Measurements from ENCODE around the gene ZBTB20.
"Not testable (repeated sequence)": the region's sequence is repeated elsewhere in the genome, so short reads cannot be mapped to it uniquely, and the experiment has no call there.

Gene ZBTB20

DNA sequence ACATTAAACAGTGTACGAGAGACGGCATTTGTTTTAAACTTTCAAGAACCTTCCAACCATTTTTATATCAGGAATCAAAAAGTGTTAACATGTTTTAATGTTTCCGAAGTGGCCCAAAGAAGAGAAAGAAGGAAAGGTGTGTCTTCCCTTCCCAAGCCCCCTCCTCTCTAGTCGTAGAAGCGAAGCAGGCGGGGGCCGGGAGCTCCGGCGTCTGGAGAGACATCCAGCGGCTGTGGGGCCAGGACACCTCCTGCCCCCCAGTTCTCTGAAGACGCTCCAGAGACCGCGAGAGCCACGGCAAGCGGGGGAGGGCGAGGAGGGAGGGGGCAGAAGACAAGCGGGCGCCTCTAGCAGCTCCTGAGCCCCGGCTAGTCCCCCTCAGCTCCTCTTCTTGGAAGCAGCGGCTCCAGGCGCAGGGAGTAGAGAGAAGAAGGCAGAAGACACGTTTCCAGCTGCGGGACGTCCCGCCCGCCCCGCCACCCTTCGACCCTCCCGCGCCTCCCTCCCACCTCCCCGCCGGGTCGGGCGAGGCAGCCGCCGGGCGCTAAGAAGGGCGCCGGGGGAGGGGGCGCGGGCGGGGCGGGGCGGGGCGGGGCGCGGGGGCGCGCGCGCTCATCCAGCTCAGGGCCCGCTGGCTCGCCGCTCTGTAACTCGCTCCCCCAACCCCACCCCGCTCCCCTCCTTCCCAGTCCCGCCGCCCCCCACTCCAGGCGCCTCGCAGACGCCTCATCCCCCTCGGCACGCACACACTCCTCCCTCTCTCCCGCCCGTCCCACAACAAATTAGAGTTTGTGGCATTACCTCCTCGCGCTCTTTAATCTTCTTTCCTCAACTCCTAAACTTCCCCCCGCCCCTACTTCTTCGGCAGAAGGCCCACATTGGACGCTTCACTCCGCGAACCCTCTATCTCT lies at the start of gene ZBTB20:
Gene ZBTB20, minus strand, starts transcription at position 871 of the 911 bp plus-strand sequence.
- DNase-seq (ENCODE audit: low spot score), result peak; percentile 63
- Mint-ChIP-seq H3K27me3 (ENCODE audit: low read depth) (no peaks in the 10 kb centered on the region), H3K4me3 (peak within 1 kb of the TSS; percentile 96), H3K27ac (peak within 1 kb of the TSS; percentile 99), H3K9me3 (no peaks in the 10 kb centered on the region), H3K36me3 (ENCODE audit: low read depth) (peaks cover 4% of the 10 kb centered on the region), H3K4me1 (ENCODE audit: low read depth) (peaks cover 23% of the 10 kb centered on the region)

DNA sequence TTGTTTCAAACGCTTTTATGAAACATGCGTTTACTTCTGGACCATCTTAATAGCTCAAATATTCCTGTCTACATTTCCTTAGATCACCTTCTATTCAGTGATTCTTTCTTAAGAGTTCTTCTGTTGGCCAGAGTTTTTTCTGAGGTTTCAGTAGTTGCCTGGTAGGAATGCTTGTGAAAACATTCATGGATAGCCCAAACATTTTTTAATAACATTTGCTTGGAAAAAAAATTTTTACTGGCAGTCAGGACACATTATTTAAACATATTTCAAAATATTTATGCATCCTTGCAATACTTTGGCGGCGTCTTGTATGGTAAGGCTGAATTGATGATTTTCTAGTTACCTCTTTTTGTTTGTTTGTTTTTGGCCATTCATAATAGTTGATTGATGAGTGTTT lies 47.4 kb upstream of the ZBTB20 start:
- no peak overlapping the region for H3K27ac Mint-ChIP-seq
- H3K9me3 Mint-ChIP-seq, result peaks cover 5% of the 10 kb centered on the region
- no peak overlapping the region for H3K4me3 Mint-ChIP-seq
- H3K36me3 Mint-ChIP-seq (ENCODE audit: low read depth), result no peaks in the 10 kb centered on the region
- no peaks in the 10 kb centered on the region for H3K27me3 Mint-ChIP-seq (ENCODE audit: low read depth)
- no peak for DNase-seq (ENCODE audit: low spot score)
- H3K4me1 Mint-ChIP-seq (ENCODE audit: low read depth), result no peaks in the 10 kb centered on the region

DNA sequence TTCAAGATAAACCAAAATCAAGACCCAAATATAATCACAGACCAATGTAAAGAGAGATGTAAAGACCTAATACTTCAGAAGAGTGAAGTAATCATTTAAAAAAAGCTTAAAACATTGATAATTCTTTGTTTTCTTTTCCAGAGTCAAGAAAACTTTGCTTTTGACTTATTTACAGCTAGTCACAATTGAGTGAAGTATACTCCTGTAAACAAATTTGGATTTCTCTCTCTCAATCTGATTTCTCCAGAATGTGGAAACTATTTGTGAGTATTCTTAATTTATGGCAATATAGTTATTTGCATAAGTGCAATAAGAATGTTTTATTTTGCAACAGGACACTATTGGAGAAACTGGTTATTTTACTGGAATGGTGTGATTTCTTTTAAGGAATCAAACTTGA lies 43.7 kb upstream of the ZBTB20 start:
- Mint-ChIP-seq H3K4me3 (no peak overlapping the region), H3K27ac (no peak overlapping the region), H3K4me1 (ENCODE audit: low read depth) (no peaks in the 10 kb centered on the region), H3K36me3 (ENCODE audit: low read depth) (no peaks in the 10 kb centered on the region), H3K27me3 (ENCODE audit: low read depth) (no peaks in the 10 kb centered on the region), H3K9me3 (peaks cover 7% of the 10 kb centered on the region)
- no peak for DNase-seq (ENCODE audit: low spot score)

DNA sequence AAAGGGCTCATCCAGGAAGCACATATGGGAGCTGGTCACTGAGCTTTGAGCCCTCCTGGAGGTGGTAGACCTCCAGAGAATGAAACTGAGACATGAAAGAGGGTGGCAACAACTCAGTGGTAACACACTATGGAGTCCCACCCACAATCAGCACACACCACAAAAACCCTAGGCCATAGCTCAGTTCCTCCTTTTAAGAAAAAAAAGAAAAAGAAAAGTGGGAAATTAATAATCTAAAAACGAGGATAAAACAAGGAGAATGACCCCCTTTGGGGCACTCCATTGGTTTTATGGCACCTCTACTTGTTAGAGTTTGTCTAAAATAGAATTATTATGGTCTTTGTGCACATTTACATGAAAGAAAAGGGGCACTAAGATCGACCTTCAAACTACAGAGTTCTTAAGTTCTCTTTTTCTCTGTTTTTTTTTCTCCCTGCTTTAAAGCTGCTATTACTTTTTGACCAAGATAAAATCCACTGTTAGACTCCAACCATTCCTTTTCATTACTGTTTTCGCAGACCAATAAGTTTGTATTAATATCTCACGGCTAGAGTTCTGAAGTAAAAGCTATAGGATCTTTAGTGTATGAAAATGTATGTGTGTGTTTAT lies 40.2 kb upstream of the ZBTB20 start:
- H3K36me3 Mint-ChIP-seq (ENCODE audit: low read depth), result no peaks in the 10 kb centered on the region
- no peak overlapping the region for H3K4me3 Mint-ChIP-seq
- DNase-seq (ENCODE audit: low spot score), result no peak
- H3K27ac Mint-ChIP-seq, result no peak overlapping the region
- H3K27me3 Mint-ChIP-seq (ENCODE audit: low read depth), result no peaks in the 10 kb centered on the region
- peaks cover 7% of the 10 kb centered on the region for H3K9me3 Mint-ChIP-seq
- H3K4me1 Mint-ChIP-seq (ENCODE audit: low read depth), result no peaks in the 10 kb centered on the region

DNA sequence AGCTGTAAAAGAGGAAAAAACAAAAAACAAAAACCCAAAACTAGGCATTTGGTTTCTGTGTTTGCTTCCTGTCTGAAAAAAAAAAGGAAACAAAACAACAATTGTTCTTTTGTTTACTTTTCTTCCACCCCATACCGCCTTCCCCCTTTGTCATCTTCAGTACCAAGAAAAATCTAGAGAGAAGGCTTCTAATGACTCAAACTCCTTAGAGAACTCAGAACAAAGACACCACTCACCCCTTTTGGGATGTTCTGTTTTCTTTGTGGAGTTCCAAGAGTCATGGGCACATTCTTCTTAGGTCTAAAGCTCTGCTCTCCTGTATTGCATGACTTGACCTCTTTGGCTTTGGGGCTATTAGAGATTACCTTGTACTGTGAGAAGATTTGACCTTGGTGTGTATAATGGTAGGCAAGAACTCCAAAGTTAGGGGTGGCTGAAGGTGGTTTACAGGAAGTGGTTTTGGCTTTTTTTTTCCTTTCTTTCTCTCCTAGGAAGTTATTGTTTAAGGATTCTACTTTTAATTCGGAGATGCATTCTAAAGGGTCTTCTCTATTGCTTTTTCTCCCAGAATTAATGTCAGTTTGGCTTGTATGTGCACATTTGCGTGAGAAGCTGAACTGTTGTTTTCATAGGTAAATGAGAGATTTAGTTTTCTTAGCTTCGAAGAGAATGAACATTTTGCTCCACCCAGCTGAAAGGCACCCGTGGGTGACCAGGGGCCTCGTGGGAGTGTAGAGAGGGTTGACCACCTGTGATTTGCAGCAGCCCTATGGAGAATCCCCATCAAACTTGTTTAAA lies 39.5 kb upstream of the ZBTB20 start:
- H3K4me3 Mint-ChIP-seq, result no peak overlapping the region
- H3K9me3 Mint-ChIP-seq, result peaks cover 7% of the 10 kb centered on the region
- no peak for DNase-seq (ENCODE audit: low spot score)
- no peaks in the 10 kb centered on the region for H3K36me3 Mint-ChIP-seq (ENCODE audit: low read depth)
- no peaks in the 10 kb centered on the region for H3K4me1 Mint-ChIP-seq (ENCODE audit: low read depth)
- H3K27ac Mint-ChIP-seq, result no peak overlapping the region
- H3K27me3 Mint-ChIP-seq (ENCODE audit: low read depth), result no peaks in the 10 kb centered on the region

DNA sequence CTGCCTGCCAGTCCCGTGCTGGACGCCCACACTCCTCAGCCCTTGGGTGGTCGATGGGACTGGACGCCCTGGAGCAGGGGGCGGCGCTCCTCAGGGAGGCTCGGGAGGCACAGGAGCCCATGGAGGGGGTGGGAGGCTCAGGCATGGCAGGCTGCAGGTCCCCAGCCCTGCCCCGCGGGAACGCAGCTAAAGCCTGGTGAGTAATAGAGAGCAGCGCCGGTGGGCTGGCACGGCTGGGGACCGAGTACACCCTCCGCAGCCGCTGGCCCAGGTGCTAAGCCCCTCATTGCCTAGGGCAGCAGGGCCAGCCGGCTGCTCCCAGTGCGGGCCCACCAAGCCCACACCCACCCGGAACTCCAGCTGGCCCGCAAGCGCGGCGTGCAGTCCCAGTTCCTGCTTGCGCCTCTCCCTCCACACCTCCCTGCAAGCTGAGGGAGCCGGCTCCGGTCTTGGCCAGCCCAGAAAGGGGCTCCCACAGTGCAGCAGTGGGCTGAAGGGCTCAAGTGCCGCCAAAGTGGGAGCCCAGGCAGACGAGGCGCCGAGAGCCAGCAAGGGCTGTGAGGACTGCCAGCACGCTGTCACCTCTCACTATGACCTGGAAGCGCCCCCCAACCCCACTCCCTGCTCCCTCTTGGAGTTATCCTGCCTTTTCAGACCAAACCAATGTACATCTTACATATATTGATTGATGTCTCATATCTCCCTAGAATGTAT lies 37.9 kb upstream of the ZBTB20 start:
- not testable (repeated sequence) for H3K4me1 Mint-ChIP-seq (ENCODE audit: low read depth); H3K36me3 Mint-ChIP-seq (ENCODE audit: low read depth); H3K4me3 Mint-ChIP-seq; H3K27ac Mint-ChIP-seq; DNase-seq (ENCODE audit: low spot score); H3K9me3 Mint-ChIP-seq; H3K27me3 Mint-ChIP-seq (ENCODE audit: low read depth)

DNA sequence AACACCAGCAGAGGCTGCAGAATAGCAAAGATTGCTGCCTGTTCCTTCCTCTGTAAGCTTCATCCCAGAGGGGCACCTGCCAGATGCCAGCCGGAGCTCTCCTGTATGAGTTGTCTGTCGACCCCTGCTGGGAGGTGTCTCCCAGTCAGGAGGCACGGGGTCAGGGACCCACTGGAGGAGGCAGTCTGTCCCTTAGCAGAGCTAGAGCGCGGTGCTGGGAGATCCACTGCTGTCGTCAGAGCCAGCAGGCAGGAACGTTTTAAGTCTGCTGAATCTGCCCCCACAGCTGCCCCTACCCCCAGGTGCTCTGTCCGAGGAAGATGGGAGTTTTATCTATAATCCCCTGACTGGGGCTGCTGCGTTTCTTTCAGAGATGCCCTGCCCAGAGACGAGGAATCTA lies 31.8 kb upstream of the ZBTB20 start:
- not testable (repeated sequence) for DNase-seq (ENCODE audit: low spot score); H3K4me3 Mint-ChIP-seq; H3K9me3 Mint-ChIP-seq; H3K27me3 Mint-ChIP-seq (ENCODE audit: low read depth); H3K27ac Mint-ChIP-seq; H3K36me3 Mint-ChIP-seq (ENCODE audit: low read depth); H3K4me1 Mint-ChIP-seq (ENCODE audit: low read depth)

DNA sequence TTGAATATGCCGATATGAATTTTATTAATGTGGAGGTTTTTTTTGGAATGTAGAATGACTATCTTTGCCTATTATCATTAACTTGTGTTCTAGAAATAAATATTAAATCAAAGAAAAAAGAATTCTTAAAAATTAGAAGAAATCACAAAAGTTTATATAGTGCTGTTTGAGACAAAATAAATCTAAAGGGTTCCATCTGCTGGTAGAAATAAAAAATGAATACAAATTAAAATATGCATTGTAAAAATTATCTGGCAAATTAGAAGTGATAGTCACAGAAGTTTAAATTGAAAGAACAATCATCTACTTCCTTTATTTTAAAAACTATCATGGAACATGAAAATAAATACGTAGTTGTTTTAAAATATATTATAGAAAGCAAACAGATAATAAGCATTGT lies 22.7 kb upstream of the ZBTB20 start:
- H3K27ac Mint-ChIP-seq, result no peak overlapping the region
- no peaks in the 10 kb centered on the region for H3K36me3 Mint-ChIP-seq (ENCODE audit: low read depth)
- no peaks in the 10 kb centered on the region for H3K9me3 Mint-ChIP-seq
- no peak overlapping the region for H3K4me3 Mint-ChIP-seq
- DNase-seq (ENCODE audit: low spot score), result no peak
- H3K27me3 Mint-ChIP-seq (ENCODE audit: low read depth), result peaks cover 10% of the 10 kb centered on the region
- peaks cover 12% of the 10 kb centered on the region for H3K4me1 Mint-ChIP-seq (ENCODE audit: low read depth)

DNA sequence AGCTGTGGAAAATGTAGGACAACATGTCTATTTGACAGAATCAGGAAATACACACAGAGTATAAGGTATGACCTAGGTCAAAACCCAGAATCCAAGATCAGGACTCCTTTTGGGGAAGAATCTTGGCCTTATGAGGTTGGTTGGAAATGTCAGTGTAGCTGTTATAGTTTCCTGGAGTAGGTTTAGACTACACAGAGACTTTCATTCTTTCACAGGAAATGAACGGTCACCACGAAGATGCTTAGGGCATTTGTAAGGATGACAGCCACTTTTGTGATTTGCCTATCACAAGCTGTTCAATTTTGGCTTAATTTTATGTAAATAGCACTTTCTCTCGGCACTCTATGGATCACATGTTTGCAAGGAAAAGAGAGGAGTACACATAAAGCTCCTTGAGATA lies 18.6 kb upstream of the ZBTB20 start:
- H3K4me3 Mint-ChIP-seq, result peak overlapping the region; percentile 62
- no peaks in the 10 kb centered on the region for H3K9me3 Mint-ChIP-seq
- H3K27ac Mint-ChIP-seq, result peak overlapping the region; percentile 77
- no peak for DNase-seq (ENCODE audit: low spot score)
- peaks cover 30% of the 10 kb centered on the region for H3K4me1 Mint-ChIP-seq (ENCODE audit: low read depth)
- no peaks in the 10 kb centered on the region for H3K36me3 Mint-ChIP-seq (ENCODE audit: low read depth)
- peaks cover 3% of the 10 kb centered on the region for H3K27me3 Mint-ChIP-seq (ENCODE audit: low read depth)

DNA sequence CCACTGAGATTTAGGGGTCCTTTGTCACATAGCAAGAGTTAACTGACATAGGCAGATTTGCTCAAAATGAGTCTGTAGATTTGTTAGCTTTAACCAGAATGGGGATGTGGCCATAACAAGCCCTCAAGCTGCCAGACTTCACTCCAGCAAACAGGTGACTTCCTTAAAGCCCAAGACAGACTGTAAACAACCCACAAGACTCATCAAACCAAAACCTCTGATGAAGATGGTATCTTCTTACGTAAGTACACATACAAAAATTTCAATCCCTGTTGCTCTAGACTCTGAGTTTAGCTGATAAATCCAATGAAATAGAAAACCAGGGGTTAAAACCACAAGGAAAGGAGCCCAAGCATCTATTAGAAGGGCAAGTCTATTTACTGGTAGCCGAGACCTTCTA lies 18.2 kb upstream of the ZBTB20 start:
- no peaks in the 10 kb centered on the region for H3K36me3 Mint-ChIP-seq (ENCODE audit: low read depth)
- H3K27ac Mint-ChIP-seq, result peak overlapping the region; percentile 77
- peaks cover 34% of the 10 kb centered on the region for H3K4me1 Mint-ChIP-seq (ENCODE audit: low read depth)
- peak; percentile 18 for DNase-seq (ENCODE audit: low spot score)
- H3K27me3 Mint-ChIP-seq (ENCODE audit: low read depth), result no peaks in the 10 kb centered on the region
- peak overlapping the region; percentile 62 for H3K4me3 Mint-ChIP-seq
- H3K9me3 Mint-ChIP-seq, result no peaks in the 10 kb centered on the region

DNA sequence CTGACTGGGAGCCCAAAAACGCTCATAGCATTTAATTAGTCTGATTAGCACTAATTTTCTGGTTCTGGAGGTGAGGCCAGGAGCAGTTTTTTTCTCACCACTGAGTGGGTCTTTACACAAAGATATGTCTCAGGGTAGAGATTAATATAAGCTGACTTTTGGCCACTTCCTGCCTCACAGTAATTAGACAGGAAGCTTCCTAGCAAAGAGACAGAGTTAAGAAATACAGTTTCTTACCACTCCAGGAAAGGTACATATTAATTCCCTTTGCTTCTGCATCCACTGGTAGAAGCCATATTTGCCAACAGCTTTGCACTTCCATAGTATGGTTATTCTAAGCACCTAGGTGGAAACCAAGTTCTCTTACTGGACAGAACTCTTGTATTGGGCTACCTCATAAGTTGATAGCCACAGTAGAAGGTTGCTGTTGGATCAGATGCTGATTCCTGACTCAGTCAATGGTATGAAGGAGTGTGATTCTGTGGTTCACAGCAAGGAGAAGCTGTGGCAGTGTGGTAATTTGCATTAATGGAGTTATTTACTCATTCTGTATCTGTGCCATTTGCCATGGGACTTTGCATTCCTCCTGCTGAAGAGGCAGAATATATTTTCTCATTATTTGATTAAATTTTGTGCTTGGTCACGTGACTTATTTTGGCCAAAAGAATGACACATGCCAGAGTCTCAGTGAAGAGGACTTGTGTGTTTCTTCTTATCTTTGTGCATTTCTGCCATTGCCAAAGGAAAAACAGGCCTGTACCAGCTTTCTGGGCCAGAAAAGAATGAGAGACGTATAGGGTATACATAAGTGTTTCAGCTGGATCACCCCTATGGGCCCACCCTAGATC lies 17.5 kb upstream of the ZBTB20 start:
- Mint-ChIP-seq H3K4me3 (peak overlapping the region; percentile 62), H3K9me3 (no peaks in the 10 kb centered on the region), H3K27me3 (ENCODE audit: low read depth) (no peaks in the 10 kb centered on the region), H3K27ac (peak overlapping the region; percentile 77), H3K36me3 (ENCODE audit: low read depth) (no peaks in the 10 kb centered on the region), H3K4me1 (ENCODE audit: low read depth) (peaks cover 36% of the 10 kb centered on the region)
- DNase-seq (ENCODE audit: low spot score), result no peak

DNA sequence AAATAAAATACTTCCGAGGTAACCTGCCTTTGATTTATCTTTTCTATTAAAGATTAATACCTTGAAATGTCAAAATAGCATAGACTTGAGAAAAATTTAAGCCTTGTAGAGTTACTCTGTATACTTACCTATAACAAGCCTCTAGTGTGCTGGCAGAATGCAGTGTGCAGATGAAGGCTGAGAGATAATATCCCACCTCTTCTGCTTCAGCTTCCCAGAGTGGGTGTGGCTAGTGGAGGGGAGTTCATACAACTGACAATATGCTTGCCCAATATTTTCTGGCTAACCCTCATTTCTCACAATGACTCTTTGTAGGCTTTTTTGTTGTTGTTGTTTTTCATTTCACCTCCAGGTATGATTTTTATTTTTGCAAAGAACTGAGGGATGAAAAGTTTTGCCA lies 15.7 kb upstream of the ZBTB20 start:
- Mint-ChIP-seq H3K36me3 (ENCODE audit: low read depth) (no peaks in the 10 kb centered on the region), H3K9me3 (peaks cover 9% of the 10 kb centered on the region), H3K27me3 (ENCODE audit: low read depth) (no peaks in the 10 kb centered on the region), H3K27ac (no peak overlapping the region), H3K4me3 (no peak overlapping the region), H3K4me1 (ENCODE audit: low read depth) (peaks cover 36% of the 10 kb centered on the region)
- DNase-seq (ENCODE audit: low spot score), result no peak

DNA sequence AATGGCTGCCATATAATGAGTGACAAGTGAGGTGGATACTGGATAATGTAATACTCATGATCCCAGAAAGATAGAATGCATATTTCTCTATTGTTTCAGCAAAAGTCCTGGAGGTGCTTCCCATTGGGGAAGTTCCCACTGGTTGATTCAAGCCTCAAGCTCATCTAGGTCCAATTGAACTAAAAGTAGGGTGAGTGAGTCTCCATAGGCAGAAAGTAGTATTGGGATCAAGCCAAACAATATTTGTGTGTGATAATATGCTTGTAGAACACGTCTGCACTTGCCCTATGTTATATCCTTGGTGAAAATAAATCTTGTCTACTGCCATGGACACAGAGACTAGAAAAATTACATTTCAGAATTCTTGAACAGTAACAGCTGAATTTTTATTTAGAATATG lies 14.8 kb upstream of the ZBTB20 start:
- no peaks in the 10 kb centered on the region for H3K36me3 Mint-ChIP-seq (ENCODE audit: low read depth)
- peaks cover 9% of the 10 kb centered on the region for H3K9me3 Mint-ChIP-seq

More for the DNA sequence above, 14.8 kb upstream of the ZBTB20 start:
- Mint-ChIP-seq H3K4me1 (ENCODE audit: low read depth) (peaks cover 36% of the 10 kb centered on the region), H3K4me3 (no peak overlapping the region), H3K27me3 (ENCODE audit: low read depth) (no peaks in the 10 kb centered on the region), H3K27ac (no peak overlapping the region)
- DNase-seq (ENCODE audit: low spot score), result no peak

Measured in T-helper 2 cell treated with Interferon-gamma antibody and Interleukin-4, amounts not matched to agents 5 μg/mL and 100 μg/mL, for 36 hours (primary cell).